NCI-H2029 treated with DMSO at 0.1 percent for 48 hours (cell line): ENCODE measurements around the gene SOCS6.

Source experiments
- DNase-seq: peaks from one replicate; lab custom pipeline; 2025; lab: John Stamatoyannopoulos, UW

Gene SOCS6

GRCh38 chr18:70289351-70290312, 787 bp downstream of the SOCS6 start:
- no peak for DNase-seq

DNA sequence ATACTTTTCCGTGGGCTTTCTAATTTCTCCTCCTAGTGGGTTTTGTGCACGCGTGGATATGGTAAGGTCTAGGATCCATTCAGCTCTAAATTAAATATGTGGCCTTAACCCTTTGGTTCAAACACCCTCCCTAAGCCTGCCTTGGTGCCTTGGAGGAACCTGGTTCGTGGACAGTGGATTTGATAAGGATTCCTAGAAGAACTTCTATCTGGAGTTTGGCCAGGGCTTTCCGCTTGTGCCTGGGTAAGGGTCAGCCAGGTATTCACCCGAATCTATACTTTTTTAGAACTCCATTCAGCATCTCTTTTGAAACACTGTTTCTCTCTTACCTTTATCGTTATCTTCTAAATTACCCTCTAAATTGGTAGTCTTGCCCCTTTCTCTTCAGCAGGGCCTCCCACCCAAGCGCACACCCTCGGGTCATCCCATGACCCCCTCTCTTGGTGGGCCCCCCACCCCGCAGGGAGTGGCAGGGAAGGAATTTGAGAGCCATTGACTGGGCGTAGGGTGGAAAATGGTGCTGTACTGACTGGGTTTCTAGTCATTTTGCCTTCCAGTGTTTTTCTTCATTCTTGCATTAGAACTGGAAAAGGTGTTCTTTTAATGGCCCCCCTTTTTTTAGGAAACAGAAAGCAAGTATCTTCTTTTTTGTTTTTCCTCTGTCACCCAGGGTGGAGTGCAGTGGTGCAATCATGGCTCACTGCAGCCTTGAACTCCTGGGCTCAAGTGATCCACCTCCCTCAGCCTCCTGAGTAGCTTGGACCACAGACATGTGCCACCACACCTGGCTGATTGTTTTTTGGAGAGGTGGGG, 1.8 kb downstream of the SOCS6 start:
- no peak for DNase-seq

GRCh38 chr18:70291295-70291574, 2.4 kb downstream of the SOCS6 start:
- DNase-seq, result no peak

DNA sequence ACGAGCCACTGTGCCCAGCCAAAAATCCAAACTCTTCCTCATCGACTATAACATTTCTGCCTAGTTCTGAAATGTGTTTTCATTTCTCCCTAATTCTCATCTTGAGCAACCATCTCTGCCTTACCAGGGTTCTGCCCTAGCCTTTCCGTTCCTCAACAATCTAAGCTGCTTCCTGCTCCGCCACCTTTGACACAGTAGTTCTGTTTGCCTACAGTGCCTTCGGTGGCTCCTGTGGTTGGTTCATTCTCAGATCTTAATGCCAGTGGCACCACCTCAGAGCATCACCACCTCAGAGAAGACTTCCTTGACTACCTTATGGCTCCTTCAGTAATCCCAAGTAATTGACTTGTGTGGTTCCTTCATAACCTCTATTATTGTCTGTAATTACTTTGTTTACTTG, 3.8 kb downstream of the SOCS6 start:
- no peak for DNase-seq

GRCh38 chr18:70293166-70293565, 4.3 kb downstream of the SOCS6 start:
- no peak for DNase-seq

GRCh38 chr18:70294471-70295191, 5.8 kb downstream of the SOCS6 start:
- DNase-seq, result no peak

DNA sequence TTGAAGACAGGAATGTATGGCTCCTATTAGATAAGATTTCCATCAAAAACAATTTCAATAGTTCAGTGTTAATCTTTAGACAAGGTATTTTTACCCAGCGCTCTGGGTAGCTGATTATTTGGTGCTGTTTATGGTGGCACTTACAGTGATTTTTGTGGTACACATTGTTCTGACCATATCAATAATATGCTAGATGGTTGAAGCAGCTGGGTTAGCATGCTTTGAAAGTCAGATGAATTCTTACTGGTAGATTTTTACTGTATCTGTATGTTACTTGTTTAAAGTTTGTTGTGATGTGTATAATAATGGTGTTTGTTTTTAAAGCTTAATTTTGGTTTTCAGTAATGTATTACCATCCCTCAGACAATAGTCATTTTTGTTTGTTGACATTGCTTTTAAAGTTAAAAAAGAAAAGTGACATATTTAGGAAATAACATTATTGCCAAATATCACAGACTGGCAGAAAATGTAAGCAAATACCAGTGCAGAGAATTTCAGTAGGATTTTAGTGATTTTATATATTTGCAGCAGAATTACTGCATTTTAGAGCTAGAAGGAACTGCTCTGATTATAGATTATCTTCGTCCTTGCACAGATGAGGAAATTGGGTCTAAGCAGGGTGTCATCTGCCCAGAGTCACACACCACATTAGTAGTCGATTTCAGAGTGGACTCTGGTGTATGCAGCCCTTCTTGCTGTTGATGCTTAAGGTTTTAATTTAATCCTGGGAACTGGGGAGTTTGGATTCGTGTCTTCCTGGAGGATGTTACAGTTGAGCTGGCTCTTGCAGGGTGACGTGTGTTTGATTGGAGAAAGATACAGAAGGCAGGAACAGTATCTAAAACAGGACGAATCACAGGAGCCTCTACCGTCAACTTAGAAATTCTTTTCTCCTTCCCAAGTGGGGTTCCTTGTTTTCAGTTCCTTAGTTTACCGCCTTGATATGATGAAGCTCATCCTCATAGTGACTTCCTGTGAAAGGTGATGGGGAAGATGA, 6.6 kb downstream of the SOCS6 start:
- DNase-seq, result no peak

DNA sequence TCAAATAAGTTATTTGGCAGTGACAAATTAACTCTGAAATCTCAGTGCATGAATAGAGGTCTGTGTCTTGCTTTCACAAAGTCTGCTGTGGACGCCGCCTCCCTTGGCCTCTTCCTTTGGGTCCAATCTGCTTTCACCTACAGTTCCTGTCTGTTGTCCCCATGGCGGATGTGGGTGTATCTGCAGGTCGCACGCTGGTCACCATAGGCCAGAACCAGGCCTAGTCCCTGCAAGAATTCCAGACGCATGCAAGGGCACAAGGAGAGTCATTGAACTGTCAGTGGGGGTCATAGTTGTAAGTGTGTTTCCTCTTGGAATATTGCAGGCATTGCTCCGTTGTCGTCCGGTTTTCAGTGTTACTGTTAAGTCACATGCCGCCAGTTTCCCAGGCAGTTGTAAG, 7.4 kb downstream of the SOCS6 start:
- no peak for DNase-seq

DNA sequence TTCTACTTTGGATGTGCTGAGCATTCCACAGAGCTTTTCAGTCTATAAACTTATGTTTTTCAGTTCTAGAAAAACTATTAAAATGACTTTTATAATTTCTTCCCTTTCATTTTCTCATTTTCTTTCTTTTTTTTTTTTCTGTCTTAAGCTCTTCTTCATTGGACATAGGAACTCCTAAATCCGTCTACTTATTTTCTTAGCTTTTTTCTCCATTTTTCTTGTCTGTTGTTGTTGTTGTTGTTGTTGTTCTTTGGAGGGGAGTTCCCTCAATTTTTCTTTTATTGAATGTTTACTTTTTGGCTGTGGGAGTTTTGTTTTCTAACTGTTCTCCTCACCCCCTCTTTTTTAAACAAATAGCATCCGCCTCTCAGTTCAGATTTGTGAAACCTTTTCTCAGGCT, 7.9 kb downstream of the SOCS6 start:
- DNase-seq, result no peak

- DNase-seq, result no peak
Measured at GRCh38 chr18:70299393-70299792, 10.5 kb downstream of the SOCS6 start.

- DNase-seq, result no peak
Measured at GRCh38 chr18:70301667-70302066, 12.8 kb downstream of the SOCS6 start.

GRCh38 chr18:70308555-70309294, 19.9 kb downstream of the SOCS6 start:
- DNase-seq, result no peak

DNA sequence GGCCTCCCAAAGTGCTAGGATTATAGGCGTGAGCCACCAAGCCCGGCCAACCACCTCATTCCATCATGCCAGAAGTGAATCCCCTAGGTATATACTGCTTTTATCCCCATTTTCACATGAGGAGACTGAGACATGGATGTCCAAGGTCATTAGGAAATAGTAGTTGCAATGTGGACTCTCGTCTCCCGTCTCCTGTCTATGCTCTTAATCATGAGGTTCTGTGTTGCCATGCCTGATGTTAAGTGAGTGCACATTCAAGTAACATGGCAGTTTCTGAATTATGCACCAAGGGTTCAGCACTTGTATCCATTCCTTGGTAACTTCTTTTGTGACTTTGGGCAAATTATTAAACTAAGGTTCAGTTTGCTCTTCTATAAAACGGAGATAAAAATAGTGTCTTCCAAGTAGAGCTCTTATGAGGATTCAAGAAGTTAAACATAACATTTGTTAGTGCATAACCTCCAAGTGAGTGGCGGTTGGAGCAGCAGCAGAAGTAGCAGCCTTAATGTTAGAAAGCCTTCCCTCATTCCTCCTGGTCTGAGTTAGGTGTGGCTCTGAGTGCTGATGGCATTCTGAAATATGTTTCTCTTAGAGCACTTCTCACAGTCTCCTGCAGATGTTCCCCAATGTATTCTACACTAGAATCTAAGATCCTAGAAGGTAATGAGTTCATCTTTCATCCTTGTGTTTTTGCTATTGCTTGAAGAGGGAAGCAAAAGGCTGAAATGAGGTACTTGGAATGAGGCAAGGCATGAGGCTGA, 21.9 kb downstream of the SOCS6 start:
- DNase-seq, result no peak

GRCh38 chr18:70311726-70312125, 22.9 kb downstream of the SOCS6 start:
- DNase-seq, result no peak

- DNase-seq, result no peak
Measured at GRCh38 chr18:70313640-70314039, 24.8 kb downstream of the SOCS6 start.

- no peak for DNase-seq
Measured at GRCh38 chr18:70314151-70314782, 25.4 kb downstream of the SOCS6 start.

DNA sequence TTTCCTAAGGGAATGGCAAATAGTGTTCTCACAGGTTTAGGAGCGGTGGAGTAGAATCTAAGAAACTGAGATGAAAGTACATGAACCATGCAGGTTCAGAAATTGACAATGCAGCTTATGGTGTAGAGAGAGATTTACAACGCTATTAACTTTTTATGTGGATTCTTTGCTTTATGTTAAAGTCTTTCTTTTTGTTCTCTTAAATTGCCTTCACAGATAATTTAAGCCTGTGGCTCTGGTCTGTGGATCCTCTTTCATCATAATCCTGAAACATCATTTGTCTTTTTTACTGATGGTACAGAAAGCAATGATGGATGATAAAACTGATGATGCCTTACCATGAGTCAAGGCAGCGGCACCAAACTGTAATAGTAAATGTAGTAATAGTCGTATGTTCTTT, 30.3 kb downstream of the SOCS6 start:
- DNase-seq, result no peak

DNA sequence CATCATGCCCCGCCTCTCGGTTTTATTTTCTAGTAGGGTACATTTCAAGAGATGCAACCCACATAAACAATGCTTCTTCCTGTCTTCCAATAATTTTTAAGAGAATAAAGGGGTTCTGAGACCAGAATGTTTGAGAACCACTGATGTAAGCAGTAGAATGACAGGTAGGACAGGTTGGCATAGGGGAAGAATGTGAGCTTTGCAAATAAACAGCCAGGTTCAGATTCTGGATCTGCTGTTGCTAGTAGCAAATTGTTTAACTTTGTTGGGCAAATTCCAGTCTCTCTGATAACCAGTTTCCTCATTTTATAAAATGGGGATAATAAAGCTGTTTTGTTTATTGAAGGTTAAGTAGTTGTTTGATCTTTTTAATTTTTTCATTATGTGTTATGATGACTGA, 32.8 kb downstream of the SOCS6 start:
- no peak for DNase-seq

GRCh38 chr18:70322385-70322784, 33.5 kb downstream of the SOCS6 start:
- no peak for DNase-seq
